Stimulated activated CD4-positive, alpha-beta T cell treated with anti-CD3 and anti-CD28 coated beads, Interleukin-1b, Interleukin-23, amount 100 ng/mL, for 4 hours (primary cell): ENCODE measurements around the gene INSR.
A peak's percentile ranks its signal among the peaks of the same experiment; 100 is the strongest.
"Not testable (repeated sequence)": the region's sequence is repeated elsewhere in the genome, so short reads cannot be mapped to it uniquely, and the experiment has no call there.

Experiments
- DNase-seq, 2 donors: peaks; one replicate each; pipeline ENCODE4 v3.0.0-alpha.2; 2020; ENCODE audit warnings: low read depth in 2 of 2

INSR gene

DNA sequence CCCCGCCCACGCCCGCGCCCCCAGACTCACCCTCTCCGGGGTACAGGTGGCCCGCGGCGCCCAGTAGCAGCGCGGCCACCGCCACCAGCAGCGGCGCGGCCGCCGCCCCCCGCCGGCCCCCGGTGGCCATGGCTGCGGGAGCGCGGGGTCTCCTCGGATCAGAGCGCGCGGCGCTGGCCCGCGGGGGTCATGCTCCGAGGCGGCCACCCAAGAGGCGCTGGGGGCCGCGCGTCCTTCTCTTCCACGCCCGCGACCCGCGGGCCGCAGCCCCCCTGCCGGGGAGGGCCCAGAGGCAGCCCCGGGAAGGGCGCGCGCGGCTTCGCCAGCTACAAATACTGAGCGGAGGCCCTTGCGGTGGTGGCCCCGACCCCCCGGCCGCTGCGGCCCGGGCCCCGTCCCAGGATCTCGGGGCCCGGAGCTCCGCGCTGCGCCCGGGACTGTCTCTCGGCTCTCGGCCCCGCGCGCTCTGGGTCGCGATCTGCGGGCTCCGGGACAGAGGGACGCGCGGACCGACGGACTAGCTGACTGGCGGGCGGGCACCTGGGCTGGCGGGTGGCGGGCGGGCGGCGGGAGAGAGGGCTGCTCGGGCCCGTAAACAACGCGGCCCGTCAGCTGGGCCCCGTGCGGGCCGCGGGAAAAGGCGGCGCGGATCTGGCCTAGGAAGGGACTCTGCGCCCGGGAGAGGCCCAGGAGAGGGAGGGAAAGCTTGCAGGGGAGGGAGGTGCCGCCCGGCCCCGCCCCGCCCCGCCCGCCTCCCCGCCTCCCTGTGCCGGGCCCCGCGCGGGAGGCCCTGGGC is at the start of gene INSR:
Gene INSR (minus strand): TSS at position 653 of the 796 bp plus-strand sequence. CDS start 523 bp downstream, at position 130.
- peak; percentile 3 to 61 for DNase-seq

GRCh38 chr19:7342143-7342542 is 47.9 kb upstream of the INSR start:
- DNase-seq: no peak

GRCh38 chr19:7340959-7341837 is 47.0 kb upstream of the INSR start:
- peak; percentile 81 to 87 for DNase-seq

DNA sequence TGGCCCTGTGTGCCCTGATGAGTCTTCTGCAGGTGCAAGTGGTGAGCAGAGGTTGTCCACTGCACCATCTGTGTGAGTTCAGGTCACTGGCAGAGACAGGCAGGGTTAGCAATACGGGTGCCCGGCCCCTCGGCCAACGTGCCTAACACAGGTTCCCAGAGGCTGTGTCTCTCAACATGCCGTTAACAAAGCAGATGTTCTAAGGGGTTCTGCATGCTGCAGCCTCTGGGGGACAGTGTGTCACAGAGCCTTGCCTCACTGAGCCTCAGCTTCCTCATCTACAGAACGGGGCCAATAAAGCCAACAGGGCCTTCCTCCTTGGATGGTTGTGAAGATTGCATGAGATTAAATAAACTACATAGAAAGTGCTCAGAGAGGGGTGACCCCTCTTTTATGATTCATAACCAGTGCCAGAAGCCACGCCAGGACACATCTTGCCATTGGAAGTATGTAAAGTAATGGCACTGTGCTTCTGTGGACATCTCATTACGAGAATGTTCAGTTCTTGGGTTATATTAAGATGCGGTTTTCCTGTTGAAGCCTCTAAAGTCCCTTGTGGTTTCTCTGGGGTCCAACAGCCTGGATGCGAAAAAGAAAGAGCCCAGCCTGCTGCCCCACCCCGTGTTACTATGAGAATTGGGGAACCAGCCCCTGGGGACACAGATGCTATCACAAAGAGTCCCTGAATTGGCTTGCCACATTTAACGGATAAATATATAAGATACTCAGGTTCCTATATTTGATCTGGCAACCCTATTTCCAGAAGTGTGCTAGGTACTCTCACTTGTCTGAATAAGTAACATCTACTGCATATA is 43.4 kb upstream of the INSR start:
- no peak for DNase-seq

DNA sequence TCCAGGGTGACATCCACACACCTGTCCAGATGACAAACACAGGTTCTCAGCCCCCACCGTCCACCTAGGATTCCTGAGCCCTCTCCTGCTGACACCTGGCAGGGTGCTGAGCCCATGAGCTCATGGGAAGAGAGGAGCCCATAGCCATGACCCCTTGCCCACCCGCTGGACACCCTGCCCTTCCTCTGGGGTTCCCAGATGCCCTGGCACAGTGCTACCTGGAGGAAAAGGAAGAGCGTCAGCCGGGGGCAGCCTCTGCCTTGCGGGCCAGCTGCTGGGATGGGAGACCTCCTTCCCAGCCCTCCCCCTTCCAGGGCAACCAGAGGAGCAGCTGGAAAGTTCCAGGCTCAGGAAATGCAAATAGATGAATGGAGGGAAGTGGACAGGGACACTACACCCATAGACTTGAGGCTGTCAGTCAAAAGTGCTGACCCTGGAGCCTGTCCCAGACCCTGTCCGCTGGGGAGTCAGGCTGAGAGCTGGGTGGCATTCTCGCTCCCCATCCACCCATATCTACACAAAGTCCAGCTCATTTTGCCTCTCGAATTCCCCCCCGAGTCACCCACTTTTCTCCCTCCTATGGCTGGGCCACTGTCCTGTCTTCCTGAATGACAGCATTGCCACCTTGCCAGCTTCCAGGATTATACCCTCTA is 42.2 kb upstream of the INSR start:
- DNase-seq: no peak

GRCh38 chr19:7333198-7334118 is 39.2 kb upstream of the INSR start:
- no peak for DNase-seq

- no peak for DNase-seq
These were observed 37.2 kb upstream of the INSR start for GRCh38 chr19:7331446-7331845.

- DNase-seq: no peak
These were observed 34.4 kb upstream of the INSR start for GRCh38 chr19:7328647-7329046.

DNA sequence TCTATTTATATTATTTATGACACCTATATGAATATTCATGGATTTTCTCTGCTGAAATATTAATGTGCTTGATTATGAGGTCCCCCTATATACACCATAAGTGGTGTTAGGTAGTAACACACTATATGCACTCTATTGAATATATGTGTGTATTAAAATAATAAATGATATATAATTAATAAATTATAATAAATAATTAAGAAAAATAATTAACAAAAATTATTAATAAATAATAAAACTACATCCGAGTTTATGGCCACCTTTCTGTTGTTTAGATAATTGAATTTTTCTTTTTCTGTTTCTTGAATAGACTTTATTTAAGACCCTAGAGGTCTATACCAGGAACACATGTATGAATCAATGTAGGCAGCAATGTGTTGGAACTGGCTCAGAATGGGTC is 33.6 kb upstream of the INSR start:
- no peak for DNase-seq

DNA sequence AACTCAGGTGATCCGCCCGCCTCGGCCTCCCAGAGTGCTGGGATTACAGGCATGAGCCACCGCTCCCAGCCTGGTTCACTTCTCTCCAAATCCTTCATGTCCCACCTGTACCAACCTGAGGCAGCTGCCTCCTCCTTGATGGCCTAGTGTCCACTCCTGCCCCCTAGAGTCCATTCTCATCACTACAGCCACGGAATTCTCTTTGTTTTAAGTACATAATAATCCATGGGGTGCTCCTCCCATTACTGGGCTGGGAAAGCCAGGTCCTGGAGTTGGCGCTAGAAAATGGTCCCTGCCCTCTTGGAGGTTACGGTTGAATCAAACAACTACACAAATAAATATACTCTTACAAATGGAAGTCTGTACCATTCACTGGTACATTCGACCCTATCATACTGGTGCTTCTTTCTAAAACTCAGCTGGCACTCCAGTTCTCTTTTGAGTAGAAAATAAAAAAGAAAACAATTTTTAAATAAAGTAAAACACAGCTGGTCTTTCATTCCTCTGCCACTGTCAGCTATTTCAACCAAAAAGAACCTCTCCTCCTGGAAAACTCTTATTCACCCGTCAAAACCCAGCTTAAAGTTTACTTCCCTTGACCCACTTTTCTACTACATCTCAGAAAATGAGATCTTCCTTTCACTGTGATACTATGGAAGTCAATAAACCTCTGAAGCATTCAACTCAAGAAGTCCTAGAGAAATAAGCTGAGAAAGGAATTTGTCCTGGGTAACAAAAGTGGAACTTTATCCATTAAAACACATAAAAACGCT is 32.1 kb upstream of the INSR start:
- no peak for DNase-seq

DNA sequence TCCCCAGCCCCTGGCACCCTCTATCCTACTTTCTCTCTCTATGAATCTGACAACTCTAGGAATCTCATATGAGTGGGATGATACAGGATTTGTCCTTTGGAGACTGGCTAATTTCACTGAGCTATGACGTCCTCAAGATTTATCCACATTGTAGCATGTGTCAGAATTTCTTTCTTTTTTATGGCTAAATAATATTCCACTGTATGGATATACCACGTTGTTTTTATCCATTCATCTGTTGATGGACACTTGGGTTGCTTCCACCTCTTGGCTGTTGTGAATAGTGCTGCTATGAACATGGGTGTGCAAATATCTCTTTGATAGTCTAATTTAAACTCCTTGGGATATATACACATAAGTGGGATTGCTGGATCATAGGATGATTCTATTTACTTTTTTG is 24.0 kb upstream of the INSR start:
- no peak for DNase-seq

DNA sequence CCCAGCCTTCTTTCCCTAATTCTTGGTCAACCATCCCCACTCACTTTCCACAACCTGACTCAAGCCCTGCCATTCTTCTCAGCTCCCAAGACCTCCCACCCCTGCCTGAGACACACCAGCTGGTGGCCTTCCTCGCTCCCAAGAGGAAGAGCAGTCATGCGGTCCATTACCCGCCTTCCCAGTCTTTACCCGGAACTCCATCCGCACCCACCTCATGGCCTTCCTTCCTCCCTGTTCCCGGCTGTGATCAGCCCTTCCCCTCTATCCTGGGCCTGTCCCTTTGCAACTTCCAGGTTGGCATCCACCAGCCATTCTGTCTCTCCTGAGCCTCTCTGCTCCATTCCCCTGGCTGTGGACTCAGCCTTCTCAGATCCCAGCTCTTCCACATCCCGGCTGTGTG is 18.6 kb upstream of the INSR start:
- no peak for DNase-seq

GRCh38 chr19:7311911-7312310 is 17.7 kb upstream of the INSR start:
- no peak for DNase-seq

GRCh38 chr19:7308327-7308726 is 14.1 kb upstream of the INSR start:
- DNase-seq: not testable (repeated sequence)

DNA sequence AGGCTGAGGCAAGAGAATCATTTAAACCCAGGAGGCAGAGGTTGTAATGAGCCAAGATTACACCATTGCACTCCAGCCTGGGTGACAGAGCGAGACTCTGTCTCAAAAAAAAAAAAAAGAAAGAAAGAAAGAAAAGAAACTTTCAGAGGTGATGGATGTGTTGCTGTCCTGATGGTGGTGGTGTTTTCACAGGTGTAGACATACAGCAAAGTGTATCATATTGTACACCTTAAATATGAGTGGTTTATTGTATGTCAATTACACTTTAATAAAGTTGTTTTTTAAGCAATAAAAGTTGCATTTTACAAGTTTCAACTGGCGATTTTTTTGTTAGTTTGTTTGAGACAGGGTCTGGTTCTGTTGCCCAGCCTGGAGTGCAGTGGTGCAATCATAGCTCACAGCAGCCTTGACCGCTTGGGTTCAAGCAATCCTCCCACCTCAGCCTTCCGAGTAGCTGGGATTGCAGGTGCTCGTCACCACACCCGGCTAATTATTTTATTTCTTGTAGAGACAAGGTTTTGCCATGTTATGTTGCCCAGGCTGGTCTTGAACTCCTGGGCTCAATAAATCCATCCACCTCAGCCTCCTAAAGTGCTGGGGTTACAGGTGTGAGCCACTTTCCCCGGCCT is 13.5 kb upstream of the INSR start:
- no peak for DNase-seq

DNA sequence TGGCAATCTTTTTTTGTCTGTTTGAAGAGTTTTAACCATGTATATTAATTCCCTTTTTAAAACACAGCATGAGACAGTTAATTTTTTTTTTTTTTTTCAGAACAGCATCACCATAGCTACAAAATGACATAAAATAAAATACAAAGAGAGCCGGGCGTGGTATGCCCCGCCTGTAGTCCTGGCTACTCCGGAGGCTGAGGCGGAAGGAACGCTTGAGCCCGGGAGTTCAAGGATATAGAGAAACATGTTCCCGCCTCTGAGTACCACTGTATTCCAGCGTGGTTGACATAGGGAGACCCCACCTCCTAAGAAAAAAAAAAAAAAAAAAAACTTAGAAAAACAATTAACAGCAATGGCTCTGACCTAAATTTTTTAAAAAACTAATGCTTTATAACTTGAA is 10.0 kb upstream of the INSR start:
- no peak for DNase-seq

- no peak for DNase-seq
These were observed 9.3 kb upstream of the INSR start for GRCh38 chr19:7303470-7303869.

DNA sequence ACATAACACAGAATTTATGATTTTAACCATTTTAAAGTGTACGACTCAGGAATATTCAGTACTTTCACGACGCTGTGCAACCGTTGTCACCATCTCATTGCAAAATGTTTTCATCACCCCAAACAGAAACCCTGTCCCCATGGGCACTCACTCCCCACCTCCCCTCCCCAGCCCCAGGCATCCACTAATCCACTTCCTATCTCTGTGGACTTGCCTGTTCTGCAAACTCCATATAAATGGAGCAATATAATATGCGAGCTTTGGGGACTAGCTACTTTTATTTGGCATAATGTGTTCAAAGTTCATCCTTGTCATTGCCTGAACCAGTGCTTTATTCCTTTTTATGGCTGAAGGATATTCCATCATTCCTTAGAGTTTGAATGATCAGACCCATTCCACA is 7.3 kb upstream of the INSR start:
- no peak for DNase-seq

DNA sequence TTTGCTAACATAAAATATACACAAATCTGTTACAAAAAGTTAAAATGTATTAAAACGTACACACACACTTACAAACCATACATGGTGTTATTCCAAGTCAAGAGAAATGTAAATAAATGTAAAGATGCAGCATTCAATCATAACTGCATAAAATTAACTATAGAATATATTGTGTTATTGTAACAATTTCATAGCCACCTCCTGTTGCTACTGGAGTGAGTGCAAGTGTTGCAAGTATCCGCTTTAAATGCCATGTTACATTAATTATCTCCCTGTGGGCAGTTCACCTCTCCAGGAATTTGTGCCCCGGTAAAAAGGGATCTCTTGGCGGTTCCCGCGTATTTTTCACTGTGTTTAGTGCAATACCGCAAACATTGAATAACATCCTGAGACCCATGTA is 3.5 kb upstream of the INSR start:
- DNase-seq: no peak
